Measurements from ENCODE around the gene KXD1.

KXD1 gene

DNA sequence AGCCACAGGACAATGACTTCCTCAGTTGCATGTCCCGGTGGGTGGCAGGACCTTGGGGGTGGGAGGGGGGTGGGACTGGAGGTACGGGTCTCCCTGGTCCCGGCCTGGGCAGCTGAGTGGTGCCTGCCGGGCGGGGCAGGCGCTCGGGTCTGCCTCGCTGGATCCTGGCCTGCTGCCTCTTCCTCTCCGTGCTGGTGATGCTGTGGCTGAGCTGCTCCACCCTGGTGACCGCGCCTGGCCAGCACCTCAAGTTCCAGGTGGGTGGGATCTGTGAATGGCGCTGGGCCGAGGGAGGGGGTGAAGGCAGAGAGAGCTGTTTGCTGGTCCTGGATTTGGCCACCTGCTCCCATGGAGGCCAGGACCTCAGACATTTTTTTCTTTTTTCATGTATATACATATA, 60.6 kb downstream of the KXD1 start:
- DNase-seq: no peak

All from activated naive CD4-positive, alpha-beta T cell treated with Interleukin-2 at 50 U/mL for 16 hours (primary cell).